ENCODE data around the gene NSUN2.

GRCh38 chr5:6556089-6556801, 76.6 kb downstream of the NSUN2 start:
- TF ChIP-seq, protein P1, sequence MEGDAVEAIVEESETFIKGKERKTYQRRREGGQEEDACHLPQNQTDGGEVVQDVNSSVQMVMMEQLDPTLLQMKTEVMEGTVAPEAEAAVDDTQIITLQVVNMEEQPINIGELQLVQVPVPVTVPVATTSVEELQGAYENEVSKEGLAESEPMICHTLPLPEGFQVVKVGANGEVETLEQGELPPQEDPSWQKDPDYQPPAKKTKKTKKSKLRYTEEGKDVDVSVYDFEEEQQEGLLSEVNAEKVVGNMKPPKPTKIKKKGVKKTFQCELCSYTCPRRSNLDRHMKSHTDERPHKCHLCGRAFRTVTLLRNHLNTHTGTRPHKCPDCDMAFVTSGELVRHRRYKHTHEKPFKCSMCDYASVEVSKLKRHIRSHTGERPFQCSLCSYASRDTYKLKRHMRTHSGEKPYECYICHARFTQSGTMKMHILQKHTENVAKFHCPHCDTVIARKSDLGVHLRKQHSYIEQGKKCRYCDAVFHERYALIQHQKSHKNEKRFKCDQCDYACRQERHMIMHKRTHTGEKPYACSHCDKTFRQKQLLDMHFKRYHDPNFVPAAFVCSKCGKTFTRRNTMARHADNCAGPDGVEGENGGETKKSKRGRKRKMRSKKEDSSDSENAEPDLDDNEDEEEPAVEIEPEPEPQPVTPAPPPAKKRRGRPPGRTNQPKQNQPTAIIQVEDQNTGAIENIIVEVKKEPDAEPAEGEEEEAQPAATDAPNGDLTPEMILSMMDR (IDR thresholded peaks at IDR 0.05): no peak
- TF ChIP-seq TP53 (CRISPR knock-in tag; IDR thresholded peaks at IDR 0.05): no peak
- TF ChIP-seq POLR2A (IDR thresholded peaks at IDR 0.05; ENCODE audit: low read length): no peak
- no peak for TF ChIP-seq SMC3 (IDR thresholded peaks at IDR 0.05)
- no peak for TF ChIP-seq ZSCAN20 (CRISPR knock-in tag; IDR thresholded peaks at IDR 0.05)
- no peak for TF ChIP-seq RNF2 (IDR thresholded peaks at IDR 0.05; ENCODE audit: borderline replicate concordance, low read depth)
- TF ChIP-seq E2F6 (IDR thresholded peaks at IDR 0.05; ENCODE audit: borderline replicate concordance, low read depth): no peak
- TF ChIP-seq, protein P2, sequence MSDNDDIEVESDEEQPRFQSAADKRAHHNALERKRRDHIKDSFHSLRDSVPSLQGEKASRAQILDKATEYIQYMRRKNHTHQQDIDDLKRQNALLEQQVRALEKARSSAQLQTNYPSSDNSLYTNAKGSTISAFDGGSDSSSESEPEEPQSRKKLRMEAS (IDR thresholded peaks at IDR 0.05): no peak
- no peak for TF ChIP-seq EP300 (IDR thresholded peaks at IDR 0.05)
- no peak for TF ChIP-seq BHLHE40 (IDR thresholded peaks at IDR 0.05; ENCODE audit: low read depth, low read length)
- no peak for TF ChIP-seq MAFK (IDR thresholded peaks at IDR 0.05; ENCODE audit: partially characterized antibody)
- no peak for TF ChIP-seq ESRRA (IDR thresholded peaks at IDR 0.05; ENCODE audit: borderline replicate concordance, low read length)
- TF ChIP-seq KDM5A (IDR thresholded peaks at IDR 0.05): no peak
